ENCODE data around the gene OR6F1.

GRCh38 chr1:247738315-247738714, 21.9 kb upstream of the OR6F1 start, which contains the start of gene OR14K1:
- no peak for TF ChIP-seq POLR2AphosphoS5 (IDR thresholded peaks at IDR 0.05; ENCODE audit: insufficient read depth, low read depth, low read length)
- TF ChIP-seq CTCF (IDR thresholded peaks at IDR 0.05; ENCODE audit: extremely low read depth in 1 of 2, insufficient read depth in 1 of 2, low read depth in 1 of 2, low read length in 2 of 2) = no peak
- TF ChIP-seq POLR2A (IDR thresholded peaks at IDR 0.05; ENCODE audit: low read depth, low read length) = no peak
- no peak for TF ChIP-seq JUN (IDR thresholded peaks at IDR 0.05; ENCODE audit: borderline replicate concordance, insufficient read depth, insufficient read length, low read depth)
- no peak for TF ChIP-seq EZH2 (IDR thresholded peaks at IDR 0.05; ENCODE audit: borderline replicate concordance, low read depth, low read length, severe bottlenecking)
- TF ChIP-seq GATA2 (IDR thresholded peaks at IDR 0.05; ENCODE audit: insufficient read depth, insufficient read length, low read depth, low read length) = no peak
- no peak for TF ChIP-seq MAX (IDR thresholded peaks at IDR 0.05; ENCODE audit: insufficient read depth, insufficient read length)
- TF ChIP-seq MYC (IDR thresholded peaks at IDR 0.05; ENCODE audit: low read depth, low read length) = no peak
- TF ChIP-seq FOS (IDR thresholded peaks at IDR 0.05; ENCODE audit: borderline replicate concordance, insufficient read depth, low read length) = no peak

Data from endothelial cell of umbilical vein (primary cell).